ENCODE results near the gene GPAT3.

GRCh38 chr4:83536362-83537272 is 709 bp downstream of the GPAT3 start:
- TF ChIP-seq CTCF (IDR thresholded peaks at IDR 0.05) (no peak), POLR2A (IDR thresholded peaks at IDR 0.05) (no peak)

Measured in heart left ventricle (tissue), 13 donors.